ENCODE results near the gene PRKCA. TPM values are rescaled to one million over a fixed set of nuclear protein-coding genes. Genes with fewer than 3 reads are reported as not detected.

Gene PRKCA
- total and polyA plus RNA-seq, 12 donors = 1.6 to 27.6 (median 10.5) TPM

DNA sequence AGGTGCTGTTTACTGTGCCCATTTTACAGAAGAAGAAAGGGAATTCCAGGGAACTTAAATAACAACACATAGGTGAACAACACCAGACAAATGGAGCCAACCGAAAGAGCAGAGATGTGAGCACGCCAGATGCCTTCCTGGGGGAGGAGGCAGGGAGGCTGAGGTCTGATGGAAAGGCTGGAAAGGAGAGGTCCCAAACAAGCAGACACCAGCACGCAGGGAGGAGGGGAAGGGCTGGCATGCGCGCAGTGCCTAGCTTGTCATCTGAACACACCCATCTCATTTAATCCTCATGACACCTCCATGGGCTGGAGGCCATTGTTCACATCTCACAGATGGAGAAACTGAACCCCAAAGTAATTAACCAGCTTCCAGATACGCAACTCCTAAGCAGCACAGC is 511.6 kb downstream of the PRKCA start:
- DNase-seq (no peak), ATAC-seq (no peak)
- H3K36me3 ChIP-seq = no peaks in the 10 kb centered on the region
- peaks cover 0 to 14% (median 0%) of the 10 kb centered on the region in 7 donors for H3K27me3 ChIP-seq
- H3K4me3 ChIP-seq = no peak overlapping the region
- H3K27ac ChIP-seq = no peak overlapping the region
- intact Hi-C loops (cut with DNase I) = no loop called here
- WGBS, 2 donors = 94% methylated on average over 6 of the region's 6 CpGs
- TF ChIP-seq, protein P1, sequence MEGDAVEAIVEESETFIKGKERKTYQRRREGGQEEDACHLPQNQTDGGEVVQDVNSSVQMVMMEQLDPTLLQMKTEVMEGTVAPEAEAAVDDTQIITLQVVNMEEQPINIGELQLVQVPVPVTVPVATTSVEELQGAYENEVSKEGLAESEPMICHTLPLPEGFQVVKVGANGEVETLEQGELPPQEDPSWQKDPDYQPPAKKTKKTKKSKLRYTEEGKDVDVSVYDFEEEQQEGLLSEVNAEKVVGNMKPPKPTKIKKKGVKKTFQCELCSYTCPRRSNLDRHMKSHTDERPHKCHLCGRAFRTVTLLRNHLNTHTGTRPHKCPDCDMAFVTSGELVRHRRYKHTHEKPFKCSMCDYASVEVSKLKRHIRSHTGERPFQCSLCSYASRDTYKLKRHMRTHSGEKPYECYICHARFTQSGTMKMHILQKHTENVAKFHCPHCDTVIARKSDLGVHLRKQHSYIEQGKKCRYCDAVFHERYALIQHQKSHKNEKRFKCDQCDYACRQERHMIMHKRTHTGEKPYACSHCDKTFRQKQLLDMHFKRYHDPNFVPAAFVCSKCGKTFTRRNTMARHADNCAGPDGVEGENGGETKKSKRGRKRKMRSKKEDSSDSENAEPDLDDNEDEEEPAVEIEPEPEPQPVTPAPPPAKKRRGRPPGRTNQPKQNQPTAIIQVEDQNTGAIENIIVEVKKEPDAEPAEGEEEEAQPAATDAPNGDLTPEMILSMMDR (IDR thresholded peaks at IDR 0.05) = no peak
- peaks cover 0 to 10% (median 0%) of the 10 kb centered on the region in 11 donors for H3K9me3 ChIP-seq
- no peaks in the 10 kb centered on the region for H3K4me1 ChIP-seq

DNA sequence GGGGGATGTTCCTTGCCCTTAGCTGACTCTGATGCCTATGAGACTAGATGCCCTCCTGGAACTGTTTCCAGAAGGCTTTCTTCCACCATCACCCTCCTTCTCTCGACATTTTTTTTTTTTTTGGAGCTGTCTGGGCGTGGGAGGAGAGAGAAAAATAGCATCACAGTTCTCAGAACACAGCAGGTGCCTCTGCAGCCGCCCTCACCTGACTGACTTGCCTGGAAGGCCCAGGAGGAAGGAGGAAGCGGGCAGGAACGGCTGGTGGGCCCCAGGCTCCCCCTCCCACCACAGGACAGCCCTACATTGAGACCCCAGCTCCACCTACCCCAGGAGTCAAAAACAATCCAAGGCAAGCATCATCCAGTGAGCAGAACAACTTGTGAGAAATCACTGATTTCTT is 512.2 kb downstream of the PRKCA start:
- Histone ChIP-seq H3K4me1 (no peaks in the 10 kb centered on the region), H3K27ac (no peak overlapping the region), H3K9me3 (peaks cover 0 to 10% (median 0%) of the 10 kb centered on the region in 11 donors), H3K27me3 (peaks cover 0 to 14% (median 0%) of the 10 kb centered on the region in 7 donors), H3K4me3 (no peak overlapping the region), H3K36me3 (no peaks in the 10 kb centered on the region)
- DNase-seq = no peak
- 39 to 43% methylated on average over 5 of the region's 5 CpGs for WGBS, 2 donors
- no peak for ATAC-seq
- intact Hi-C loops (cut with DNase I) = no loop called here
- TF ChIP-seq, protein P1 (IDR thresholded peaks at IDR 0.05) = no peak

DNA sequence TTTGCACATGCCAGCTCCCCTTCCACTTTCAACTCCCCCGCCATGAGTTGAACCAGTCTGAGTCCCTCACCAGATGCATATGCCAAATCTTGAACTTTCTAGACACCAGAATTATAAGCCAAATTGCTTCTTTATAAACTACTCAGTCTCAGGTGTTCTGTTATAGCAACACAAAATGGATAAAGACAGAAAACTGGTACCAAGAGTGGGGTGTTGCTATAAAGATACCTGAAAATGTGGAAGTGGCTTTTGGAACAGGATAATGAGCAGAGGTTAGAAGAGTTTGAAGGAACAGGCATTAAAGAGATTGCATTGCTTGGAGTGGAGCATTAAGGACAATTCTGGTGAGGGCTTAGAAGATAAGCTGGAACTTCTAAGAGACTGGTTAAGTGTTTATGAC is 515.3 kb downstream of the PRKCA start:
- TF ChIP-seq, protein P1 (IDR thresholded peaks at IDR 0.05) = no peak
- H3K4me3 ChIP-seq = no peak overlapping the region
- no peak for DNase-seq
- H3K36me3 ChIP-seq = no peaks in the 10 kb centered on the region
- no peak for ATAC-seq
- H3K9me3 ChIP-seq = peaks cover 0 to 10% (median 0%) of the 10 kb centered on the region in 11 donors
- WGBS, 2 donors = 97 to 100% methylated on average over 1 of the region's 1 CpG
- H3K4me1 ChIP-seq = no peaks in the 10 kb centered on the region
- no peak overlapping the region for H3K27ac ChIP-seq
- peaks cover 0 to 14% (median 4%) of the 10 kb centered on the region in 7 donors for H3K27me3 ChIP-seq
- intact Hi-C loops (cut with DNase I) = no loop called here

DNA sequence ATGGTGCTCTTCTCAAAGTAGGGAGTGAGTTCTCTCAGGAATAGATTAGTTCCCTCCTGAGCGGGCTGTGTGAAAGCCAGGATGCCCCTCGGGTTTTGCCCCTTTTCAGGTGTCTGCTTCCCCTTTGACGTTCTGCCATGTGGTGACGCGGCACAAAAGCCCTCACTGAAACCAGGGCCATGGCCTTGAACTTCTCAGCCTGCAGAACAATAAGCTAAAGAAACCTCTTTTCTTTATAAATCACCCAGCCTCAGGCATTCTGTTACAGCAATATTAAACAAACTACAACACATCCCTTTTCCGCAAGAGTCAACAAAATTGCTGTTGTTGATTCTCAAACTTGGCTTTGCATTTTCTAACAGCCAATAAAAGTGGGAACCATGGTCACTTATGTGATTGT is 517.1 kb downstream of the PRKCA start:
- Histone ChIP-seq H3K4me3 (no peak overlapping the region), H3K27me3 (peaks cover 0 to 23% (median 4%) of the 10 kb centered on the region in 7 donors), H3K27ac (no peak overlapping the region), H3K36me3 (no peaks in the 10 kb centered on the region), H3K4me1 (no peaks in the 10 kb centered on the region), H3K9me3 (peaks cover 0 to 10% (median 0%) of the 10 kb centered on the region in 11 donors)
- TF ChIP-seq, protein P1 (IDR thresholded peaks at IDR 0.05) = no peak
- intact Hi-C loops (cut with DNase I) = no loop called here
- ATAC-seq (no peak), DNase-seq (no peak)
- WGBS, 2 donors = 73 to 77% methylated on average over 6 of the region's 6 CpGs

All from heart right ventricle (tissue), 16 donors.